HL-60/S4 treated with retinoic acid at 250 ng/mL for 4 days and 3 days (cell line): ENCODE results near the gene SEMA3B.

ENCODE experiments used
- in situ Hi-C: fragments of 300-500 bp; cut with MboI; formaldehyde crosslinking; loops from 2 replicates; pipeline ENCODE4 v1.7.0; 2022; ENCODE audit warnings: low sequenced_read_pairs

Gene SEMA3B

GRCh38 chr3:50292159-50293078, 23.5 kb downstream of the SEMA3B start, which contains the start of gene IFRD2:
Gene IFRD2, minus strand, starts transcription at chr3:50292429. Its CDS starts 155 bp downstream, at chr3:50292274.
- in situ Hi-C loops = no loop called here

GRCh38 chr3:50293079-50293801, 24.3 kb downstream of the SEMA3B start:
- in situ Hi-C loops = no loop called here

DNA sequence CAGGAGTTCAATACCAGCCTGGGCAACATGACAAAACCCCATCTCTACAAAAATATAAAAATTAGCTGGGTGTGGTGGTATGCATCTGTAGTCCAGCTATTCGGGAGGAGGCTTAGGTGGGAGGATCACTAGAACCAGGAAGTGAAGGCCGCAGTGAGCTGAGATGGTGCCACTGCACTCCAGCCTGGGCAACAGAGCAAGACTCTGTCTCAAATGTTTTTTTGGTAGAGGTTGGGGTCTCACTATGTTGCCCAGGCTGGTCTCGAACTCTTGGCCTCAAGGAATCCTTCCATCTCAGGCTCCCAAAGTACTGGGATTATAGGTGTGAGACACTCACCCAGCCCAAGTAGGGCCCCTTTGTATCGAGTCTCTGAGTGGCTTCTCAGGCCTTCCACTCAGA, 25.1 kb downstream of the SEMA3B start:
- in situ Hi-C loops = no loop called here

DNA sequence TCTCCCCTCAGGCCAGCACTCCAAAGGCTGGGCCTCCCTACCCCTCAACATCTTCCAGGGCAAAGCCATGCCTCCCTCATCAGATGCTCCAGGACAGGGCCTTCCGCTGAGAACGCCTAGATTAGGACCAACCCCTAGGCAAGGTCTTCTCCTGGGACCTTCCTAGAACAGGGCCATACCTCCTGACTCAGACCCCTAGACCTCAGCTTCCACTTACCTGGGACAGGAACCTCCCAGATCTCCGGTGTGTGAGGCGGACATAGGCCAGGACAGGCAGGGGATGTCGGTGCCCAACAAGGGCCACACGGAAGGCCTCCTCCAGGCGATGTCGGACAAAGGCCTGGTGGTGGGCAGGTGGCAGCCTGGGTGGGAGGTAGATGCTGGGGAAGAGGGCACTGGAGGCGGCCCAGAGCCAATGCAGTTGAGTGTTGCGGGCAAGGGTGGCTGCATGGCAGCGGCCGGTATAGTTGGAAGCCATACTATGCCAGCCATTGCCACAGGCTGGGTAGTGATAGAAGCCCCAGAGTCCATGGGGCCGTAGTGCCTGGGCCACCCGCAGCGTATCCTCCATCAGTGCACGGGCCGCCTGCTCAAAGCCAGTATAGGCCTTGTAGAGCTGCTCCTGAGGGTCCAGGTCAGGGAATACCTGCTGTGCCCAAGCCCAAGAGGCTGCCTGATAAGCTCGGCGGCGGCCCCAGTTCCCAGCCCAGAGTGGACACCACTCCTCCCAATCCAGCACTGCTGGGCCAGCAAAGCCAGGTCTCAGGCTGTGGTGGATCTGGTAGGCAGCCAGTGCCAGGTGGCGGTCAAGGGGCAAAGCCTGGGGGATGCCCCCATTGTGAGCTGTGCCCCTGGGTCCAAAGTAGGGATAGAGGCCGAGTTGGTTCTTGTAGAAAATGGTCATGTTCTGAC, 25.8 kb downstream of the SEMA3B start:
- in situ Hi-C loops = no loop called here

GRCh38 chr3:50295553-50296431, 26.8 kb downstream of the SEMA3B start:
- in situ Hi-C loops = no loop called here

GRCh38 chr3:50296721-50297383, 27.9 kb downstream of the SEMA3B start:
- in situ Hi-C loops = no loop called here

DNA sequence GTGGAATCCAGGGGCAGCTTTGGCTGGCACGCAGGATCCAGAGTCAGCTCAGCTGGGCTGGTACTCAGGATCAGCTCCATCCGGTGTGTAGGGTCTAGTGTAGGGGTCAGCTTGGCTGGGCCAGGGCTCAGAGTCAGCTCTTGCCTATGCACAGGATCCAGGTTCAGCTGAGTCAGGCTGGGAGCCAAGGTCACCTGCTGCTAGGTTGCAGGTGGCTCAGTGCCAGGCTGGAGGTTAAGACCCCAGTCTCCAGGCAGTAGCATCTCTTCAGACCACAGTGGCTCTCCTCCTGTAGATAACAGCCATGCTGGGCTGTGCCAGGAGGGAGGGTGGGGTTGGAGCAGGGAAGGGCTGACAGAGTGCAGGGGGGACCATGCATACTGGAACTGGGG, 28.4 kb downstream of the SEMA3B start:
- in situ Hi-C loops = no loop called here

GRCh38 chr3:50297896-50298725, 29.2 kb downstream of the SEMA3B start:
- in situ Hi-C loops = no loop called here

- in situ Hi-C loops = no loop called here
Measured at GRCh38 chr3:50298836-50299637, 30.1 kb downstream of the SEMA3B start, which contains the start of the genes HYAL3 and NAA80. Gene HYAL3, minus strand, starts transcription at chr3:50299405. Its CDS starts 3,803 bp downstream, at chr3:50295602. Gene NAA80, minus strand, starts transcription at chr3:50299405. Its CDS starts 1,942 bp downstream, at chr3:50297463.

DNA sequence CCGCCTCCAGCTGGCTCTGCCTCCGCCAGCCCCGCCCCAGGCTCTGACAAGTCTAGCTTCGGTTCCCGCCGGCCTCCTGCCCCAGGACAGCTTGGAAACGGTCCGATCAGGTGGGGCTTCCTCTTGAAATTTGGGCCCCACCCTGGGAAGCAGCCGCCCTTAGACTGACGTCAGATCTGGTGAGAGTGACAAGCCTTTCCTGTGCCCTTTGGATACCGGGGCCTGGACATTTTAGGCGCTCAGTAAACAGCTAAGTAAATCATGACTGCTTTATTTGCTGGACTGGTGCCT, 30.6 kb downstream of the SEMA3B start:
- in situ Hi-C loops = no loop called here

- in situ Hi-C loops = no loop called here
Measured at GRCh38 chr3:50299929-50300680, 31.2 kb downstream of the SEMA3B start.

DNA sequence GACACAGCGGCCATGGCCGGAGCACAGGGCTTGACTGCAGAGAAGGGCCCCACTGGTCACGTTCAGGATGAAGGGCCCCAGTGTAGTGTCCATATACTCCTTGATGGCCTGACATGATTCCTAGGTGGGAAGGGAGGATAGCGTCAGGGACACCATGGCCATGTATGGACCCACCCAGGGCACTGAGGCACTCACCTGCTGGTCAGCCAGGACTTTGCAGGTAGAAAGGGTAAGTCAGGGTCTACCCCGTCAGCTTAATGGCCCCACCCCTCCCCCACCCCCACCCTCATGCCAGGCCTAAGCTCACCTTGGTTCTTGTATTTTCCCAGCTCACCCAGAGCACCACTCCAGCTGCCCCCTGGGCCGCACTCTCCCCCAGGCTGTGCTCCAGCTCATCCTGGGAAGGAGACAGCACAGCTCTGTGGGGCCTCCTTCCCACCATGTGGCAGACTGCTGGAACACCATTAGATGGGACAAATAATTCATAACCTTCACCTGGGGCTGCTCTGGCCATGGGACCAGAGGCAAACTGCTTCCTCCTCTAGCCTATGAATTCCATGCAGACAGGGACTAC, 31.8 kb downstream of the SEMA3B start:
- in situ Hi-C loops = no loop called here

- in situ Hi-C loops = no loop called here
Measured at GRCh38 chr3:50302095-50303012, 33.4 kb downstream of the SEMA3B start.

- in situ Hi-C loops = no loop called here
Measured at GRCh38 chr3:50303013-50303815, 34.3 kb downstream of the SEMA3B start, which contains the start of gene HYAL1. Gene HYAL1, minus strand, starts transcription at chr3:50303574. Its CDS starts 618 bp downstream, at chr3:50302956.

GRCh38 chr3:50304601-50305000, 35.7 kb downstream of the SEMA3B start:
- in situ Hi-C loops = no loop called here
